GM19452 (cell line): ENCODE measurements around the gene ZSCAN1.
"Not testable (repeated sequence)": the region's sequence is repeated elsewhere in the genome, so short reads cannot be mapped to it uniquely, and the experiment has no call there.

Source experiments
- ATAC-seq: cut with Tn5 transposase; IDR thresholded peaks from one replicate; pipeline ENCODE4 v1.9.1; 2021; ENCODE audit not compliant: unreplicated experiment

ZSCAN1 gene

GRCh38 chr19:58033741-58034476 lies at the start of gene ZSCAN1:
Gene ZSCAN1, plus strand, starts transcription at chr19:58034025. Its CDS starts 3,812 bp downstream, at chr19:58037837.
- ATAC-seq, result no peak

DNA sequence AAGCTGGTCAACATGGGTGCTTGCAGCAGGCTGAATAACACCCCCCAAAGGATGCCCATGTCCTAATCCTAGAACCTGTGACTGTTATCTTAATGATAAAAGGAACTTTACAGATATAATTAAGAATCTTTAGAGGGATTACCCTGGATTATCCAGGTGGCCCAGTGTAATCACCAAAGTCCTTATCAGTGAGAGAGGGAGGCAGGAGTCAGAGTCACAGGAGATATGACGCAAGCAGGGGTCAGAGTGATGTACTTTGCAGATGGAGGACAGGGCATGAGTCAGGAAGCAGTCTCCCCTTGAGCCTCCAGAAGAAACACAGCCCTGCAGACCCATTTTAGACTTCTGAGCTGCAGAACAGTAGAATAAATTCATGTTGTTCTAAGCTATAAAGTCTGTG lies 41.0 kb upstream of the ZSCAN1 start:
- no peak for ATAC-seq

GRCh38 chr19:58000677-58001076 lies 33.1 kb upstream of the ZSCAN1 start:
- no peak for ATAC-seq

DNA sequence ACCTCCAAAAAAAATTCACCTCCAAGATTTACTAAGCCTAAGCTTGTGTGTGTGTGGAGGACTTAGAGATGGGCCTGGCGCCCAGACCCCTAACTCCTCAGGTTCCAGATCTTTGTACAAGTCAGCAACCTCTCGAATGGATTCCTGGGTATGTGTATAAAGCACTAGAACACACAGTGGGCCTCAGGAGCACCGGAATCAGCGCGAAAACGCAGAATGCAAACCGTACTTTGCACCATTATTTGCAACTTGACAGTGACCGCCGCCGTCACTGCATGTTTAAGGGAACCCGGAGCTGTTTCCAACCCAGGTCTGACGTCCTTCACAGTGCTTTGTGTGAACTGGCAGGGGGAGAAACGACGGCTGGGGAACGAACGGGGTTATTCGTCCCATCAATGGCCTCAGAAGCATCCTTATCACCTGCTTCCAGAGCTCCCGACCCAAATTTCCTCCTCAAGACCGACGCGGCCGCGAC lies 31.9 kb upstream of the ZSCAN1 start:
- ATAC-seq, result peak; percentile 23

DNA sequence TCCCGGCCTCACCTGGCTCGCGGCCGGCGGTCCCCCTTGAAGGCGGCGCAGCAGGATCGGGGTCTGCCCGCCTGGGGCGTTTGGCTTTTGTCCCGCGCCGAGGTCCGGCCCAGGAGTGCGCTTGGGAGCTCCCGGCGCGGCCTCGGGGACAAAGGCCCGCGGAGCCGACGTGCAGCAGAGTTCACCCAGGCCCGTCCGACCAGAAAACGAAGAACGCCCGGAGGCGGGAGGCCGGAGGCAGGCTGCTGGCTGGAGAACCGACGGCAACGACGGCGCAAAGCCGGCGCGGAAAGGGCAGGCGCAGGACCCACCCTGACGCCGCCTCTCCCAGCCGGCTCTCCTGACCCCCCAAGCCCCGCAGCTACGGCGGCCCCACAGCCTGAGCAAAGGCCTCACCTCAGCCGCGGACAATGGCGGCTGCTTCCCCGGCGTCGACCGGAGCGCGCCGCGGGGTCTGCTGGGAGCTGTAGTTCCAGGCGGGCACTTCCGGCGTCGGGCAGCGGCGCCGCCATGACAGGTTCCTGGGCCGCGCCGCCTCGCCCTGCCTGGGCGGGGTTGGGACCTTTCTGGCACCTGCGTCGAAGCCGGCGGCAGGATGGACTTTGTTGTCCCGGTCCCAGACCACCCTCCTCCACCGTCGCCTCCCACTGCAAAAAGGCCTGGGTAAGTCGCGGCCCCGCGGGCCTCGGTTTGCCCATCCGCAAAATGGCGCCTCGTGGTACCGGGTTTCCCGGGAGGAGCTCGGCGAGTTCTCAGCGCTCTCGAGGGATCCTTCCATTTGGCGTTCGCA lies 31.2 kb upstream of the ZSCAN1 start, which contains the start of gene ZNF606:
TSS of gene ZNF606 (minus strand) at position 437 of the 790 bp plus-strand sequence. CDS start 1,501 bp downstream, outside the sequence.
- peak; percentile 98 for ATAC-seq

DNA sequence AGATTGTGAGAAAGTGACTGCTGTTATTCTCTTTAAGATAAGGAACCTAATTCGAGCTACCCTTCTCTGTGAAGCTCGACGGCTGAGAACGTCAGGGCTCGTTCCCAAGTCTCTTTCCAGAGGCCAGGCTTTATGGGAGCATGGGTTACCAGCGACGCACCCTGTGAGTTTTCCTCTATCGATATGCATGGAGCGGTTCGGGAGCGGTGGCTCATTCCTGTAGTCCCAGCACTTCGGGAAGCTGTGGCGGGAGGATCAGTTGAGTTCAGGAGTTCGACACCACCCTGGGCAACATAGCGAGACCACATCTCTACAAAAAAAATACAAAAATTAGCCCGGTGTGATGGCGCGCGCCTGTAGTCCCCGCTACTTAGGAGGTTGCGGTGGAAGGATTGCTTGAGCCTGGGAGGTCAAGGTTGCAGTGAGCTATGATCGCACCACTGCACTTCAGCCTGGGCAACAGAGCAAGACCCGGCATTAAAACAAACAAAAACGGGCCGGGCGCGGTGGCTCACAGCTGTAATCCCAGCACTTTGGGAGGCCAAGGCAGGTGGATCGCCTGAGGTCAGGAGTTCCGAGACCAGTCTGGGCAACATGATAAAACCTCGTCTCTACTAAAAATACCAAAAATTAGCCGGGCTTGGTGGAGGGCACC lies 30.5 kb upstream of the ZSCAN1 start:
- ATAC-seq, result no peak

DNA sequence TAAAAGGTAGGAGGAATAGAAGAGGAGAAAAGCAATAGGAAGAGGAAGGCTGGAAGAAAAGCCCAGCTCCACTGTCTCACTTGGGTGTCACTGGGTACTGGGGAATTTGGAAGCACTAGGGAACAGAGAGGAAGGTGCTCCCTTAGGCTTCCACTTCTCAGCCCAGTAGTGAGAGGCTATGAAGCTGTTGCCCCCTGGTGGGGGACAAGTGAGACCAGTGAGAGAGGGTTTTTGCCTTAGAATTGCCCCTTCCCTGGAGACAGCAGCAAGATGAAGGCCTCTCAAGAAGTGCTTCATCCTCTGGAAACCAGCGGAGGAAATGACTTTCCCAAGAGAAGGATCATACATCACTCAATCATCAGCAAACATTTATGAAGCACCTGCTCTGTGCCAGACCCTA lies 26.5 kb upstream of the ZSCAN1 start:
- ATAC-seq, result no peak

- ATAC-seq, result not testable (repeated sequence)
Observed at GRCh38 chr19:58008877-58009276, 24.9 kb upstream of the ZSCAN1 start.

DNA sequence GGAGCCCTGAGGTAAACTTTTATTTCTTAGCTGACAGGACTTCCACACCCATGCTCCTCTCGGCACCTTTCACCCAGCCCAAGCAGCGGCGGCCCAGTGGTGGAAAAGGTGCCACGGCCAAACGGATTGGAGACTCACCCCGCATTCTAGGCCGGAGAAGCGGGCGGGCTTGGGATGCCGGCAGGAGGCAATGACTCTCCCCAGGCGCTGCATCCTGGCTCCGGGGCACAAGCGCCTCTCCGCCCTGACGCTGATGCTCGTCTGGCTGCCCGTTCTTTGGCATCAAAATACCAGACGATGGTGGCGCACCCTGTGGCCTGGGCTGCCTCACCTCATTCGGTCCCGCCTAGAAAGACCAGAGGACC lies 24.5 kb upstream of the ZSCAN1 start:
- no peak for ATAC-seq

DNA sequence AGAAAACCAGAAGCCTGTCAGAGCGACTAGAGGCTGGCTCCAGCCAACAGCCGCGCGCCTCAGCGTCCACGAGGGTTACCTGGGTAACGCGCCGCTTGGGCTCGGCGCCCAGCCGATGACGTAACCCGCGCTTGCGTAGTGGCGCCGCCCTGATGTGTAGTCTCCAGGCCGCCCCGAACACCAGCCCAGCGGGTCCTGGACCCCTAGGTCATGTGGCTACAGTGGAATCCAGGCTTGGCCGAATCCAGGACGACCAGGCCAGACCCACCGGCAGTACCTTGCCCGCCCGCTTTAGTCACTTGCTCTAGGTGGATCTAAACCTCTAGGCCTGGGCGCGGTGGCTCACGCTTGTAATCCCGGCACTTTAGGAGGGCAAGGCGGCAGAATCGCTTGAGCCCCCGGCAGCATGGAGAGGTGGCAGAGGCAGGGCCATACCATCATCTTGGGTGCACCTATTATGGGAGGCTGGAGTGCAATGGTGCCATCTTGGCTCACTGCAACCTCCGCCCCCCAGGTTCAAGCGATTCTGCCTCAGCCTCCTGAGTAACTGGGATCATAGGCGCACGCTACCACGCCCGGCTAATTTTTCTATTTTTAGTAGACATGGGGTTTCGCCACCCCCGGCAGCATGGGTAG lies 24.0 kb upstream of the ZSCAN1 start:
- no peak for ATAC-seq

- ATAC-seq, result no peak
Observed at GRCh38 chr19:58010507-58010906, 23.3 kb upstream of the ZSCAN1 start.

DNA sequence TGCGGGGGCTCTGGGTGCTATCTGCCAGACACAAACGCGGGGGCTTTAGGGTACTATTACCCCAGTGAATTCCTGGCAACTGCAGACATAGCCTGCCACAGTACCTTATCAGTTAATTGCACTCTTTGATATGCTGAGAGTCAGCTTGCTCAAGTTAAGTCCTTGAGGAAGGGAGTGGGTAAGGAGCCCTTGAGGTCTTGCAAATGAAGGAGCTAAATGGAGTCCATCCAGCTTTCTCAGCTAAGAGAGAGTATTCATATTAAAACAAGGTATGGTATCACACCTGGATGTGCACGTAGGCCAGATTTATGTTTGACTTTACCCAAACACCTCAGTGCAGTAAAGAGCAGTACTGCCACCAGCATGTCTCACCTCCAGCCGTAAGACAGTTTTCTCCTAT lies 19.7 kb upstream of the ZSCAN1 start:
- no peak for ATAC-seq

DNA sequence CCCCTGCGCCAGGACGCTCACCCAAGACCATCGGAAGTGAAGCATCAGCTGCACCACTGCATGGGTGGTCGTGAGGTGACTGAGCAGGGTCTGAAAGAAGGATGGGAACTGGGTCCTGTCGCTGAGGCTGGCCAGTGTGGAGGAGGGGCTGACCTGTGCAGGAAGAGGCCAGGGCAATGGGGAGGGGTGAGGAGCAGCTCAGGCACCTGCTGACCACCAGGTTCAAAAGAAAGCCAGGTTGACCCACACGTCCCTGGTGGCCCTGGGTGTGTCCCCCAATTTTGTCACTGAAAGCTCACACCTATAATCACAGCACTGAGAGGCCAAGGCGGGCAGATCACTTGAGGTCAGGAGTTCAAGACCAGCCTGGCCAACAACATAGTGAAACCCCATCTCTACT lies 13.7 kb upstream of the ZSCAN1 start:
- ATAC-seq, result no peak

GRCh38 chr19:58021541-58022282 lies 12.1 kb upstream of the ZSCAN1 start:
- no peak for ATAC-seq

DNA sequence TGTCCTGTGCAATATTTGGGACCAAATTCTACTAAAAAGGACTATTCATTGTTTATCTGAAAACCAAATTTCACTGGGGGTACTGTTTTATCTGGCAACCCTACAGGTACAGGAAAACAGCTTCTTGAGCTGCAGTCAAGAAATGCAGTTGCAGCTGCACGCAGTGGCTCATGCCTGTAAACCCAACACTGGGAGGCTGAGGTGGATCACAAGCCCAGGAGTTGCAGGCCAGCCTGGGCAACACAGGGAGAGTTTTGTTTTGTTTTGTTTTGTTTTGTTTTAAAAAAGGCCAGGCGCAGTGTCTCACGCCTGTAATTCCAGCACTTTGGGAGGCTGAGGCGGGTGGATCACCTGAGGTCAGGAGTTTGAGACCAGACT lies 11.6 kb upstream of the ZSCAN1 start:
- no peak for ATAC-seq

DNA sequence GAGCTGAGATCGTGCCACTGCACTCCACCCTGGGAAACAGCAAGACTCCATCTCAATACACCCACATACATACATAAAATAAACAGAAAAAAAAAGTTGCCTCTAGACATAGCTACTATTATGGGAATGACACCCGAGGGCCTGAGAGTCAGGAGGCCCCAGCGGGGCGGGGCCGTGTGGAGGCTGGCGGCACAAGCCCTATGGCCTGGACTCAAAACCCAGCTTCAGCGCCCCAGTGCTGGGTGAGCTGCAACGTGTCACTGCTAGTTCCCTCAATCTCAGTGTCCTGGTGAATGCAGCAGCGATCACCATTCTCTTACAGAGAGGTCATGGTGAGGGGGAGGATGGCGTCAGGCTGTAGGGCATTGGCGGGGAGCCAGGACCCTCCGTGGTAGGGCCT lies 9.2 kb upstream of the ZSCAN1 start:
- ATAC-seq, result no peak

- ATAC-seq, result no peak
Observed at GRCh38 chr19:58034477-58034793, 610 bp downstream of the ZSCAN1 start.

DNA sequence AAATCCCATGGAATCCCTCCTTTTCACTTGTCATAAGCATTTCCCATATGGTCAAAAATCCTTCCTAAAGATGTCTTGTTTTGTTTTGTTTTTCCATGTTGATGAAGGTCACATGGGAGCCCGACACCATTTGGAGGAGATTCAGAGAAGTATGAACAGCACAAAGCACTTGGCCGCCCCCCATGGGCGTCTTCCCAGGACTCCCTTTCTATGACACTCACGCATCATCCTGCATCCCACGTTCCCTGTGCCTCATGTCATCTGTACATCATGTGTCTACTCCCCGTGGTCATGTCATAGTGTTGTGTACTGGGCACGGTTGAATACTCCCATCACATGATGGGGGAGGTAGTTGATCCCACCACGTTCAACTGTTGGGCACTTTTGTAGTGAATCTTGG lies 2.0 kb downstream of the ZSCAN1 start:
- ATAC-seq, result no peak

- ATAC-seq, result no peak
Observed at GRCh38 chr19:58037927-58038687, 4.3 kb downstream of the ZSCAN1 start.

DNA sequence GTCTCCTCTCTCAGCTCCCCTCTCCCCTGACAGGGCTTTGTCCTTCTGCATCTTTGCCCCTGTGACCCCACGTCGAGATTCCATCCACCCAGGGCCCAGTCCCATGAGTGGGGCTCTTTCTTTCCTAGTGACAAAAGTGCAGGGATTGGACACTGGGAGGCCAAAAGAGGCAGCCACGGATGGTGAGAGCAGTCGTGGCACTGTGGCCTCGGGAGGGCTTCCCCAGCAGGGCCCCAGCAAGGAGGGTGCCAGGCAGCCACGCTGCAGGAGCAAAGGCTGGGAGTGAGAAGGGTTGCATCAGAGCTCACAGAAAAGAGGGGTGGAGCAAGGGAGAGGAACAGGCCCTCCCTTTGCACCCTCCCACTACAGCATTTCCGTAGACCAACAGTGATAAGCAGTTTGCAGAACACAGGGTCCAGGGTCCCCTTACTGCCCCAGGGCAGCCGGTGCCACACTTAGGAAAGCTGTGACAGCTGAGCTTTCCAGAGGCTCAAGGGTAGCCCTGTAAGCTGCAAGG lies 4.9 kb downstream of the ZSCAN1 start:
- ATAC-seq, result no peak
